ENCODE data around the gene PLCZ1.

PLCZ1 gene

DNA sequence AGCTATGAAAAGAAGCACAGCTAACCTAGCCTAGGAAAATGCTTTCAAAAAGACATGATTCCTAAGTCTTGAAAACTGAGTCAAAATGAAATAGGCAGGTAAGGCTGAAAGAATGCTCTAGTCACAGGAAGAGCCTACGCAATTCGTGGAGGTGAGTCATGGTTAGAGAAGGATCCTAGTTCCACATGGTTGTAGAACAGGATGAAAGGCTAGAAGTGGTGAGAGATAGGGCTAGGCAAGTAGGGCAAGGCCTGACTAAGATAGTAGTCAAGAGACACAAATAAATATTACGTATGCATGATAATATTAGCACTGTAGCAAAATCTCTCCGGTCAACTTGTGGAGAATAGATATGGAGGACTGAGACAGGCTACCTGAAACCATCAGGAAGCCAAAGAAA, 47.2 kb downstream of the PLCZ1 start:
- H3K36me3 ChIP-seq, result no peaks in the 10 kb centered on the region
- TF ChIP-seq, protein P1, sequence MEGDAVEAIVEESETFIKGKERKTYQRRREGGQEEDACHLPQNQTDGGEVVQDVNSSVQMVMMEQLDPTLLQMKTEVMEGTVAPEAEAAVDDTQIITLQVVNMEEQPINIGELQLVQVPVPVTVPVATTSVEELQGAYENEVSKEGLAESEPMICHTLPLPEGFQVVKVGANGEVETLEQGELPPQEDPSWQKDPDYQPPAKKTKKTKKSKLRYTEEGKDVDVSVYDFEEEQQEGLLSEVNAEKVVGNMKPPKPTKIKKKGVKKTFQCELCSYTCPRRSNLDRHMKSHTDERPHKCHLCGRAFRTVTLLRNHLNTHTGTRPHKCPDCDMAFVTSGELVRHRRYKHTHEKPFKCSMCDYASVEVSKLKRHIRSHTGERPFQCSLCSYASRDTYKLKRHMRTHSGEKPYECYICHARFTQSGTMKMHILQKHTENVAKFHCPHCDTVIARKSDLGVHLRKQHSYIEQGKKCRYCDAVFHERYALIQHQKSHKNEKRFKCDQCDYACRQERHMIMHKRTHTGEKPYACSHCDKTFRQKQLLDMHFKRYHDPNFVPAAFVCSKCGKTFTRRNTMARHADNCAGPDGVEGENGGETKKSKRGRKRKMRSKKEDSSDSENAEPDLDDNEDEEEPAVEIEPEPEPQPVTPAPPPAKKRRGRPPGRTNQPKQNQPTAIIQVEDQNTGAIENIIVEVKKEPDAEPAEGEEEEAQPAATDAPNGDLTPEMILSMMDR (IDR thresholded peaks at IDR 0.05; ENCODE audit: low read depth, low read length), result no peak
- H3K4me3 ChIP-seq (ENCODE audit: low read depth, low read length), result no peak overlapping the region
- no peak for DNase-seq
- no peaks in the 10 kb centered on the region for H3K27me3 ChIP-seq (ENCODE audit: insufficient read depth, low read depth, severe bottlenecking)
- no peaks in the 10 kb centered on the region for H3K9me3 ChIP-seq (ENCODE audit: severe bottlenecking)
- no peak overlapping the region for H3K27ac ChIP-seq

DNA sequence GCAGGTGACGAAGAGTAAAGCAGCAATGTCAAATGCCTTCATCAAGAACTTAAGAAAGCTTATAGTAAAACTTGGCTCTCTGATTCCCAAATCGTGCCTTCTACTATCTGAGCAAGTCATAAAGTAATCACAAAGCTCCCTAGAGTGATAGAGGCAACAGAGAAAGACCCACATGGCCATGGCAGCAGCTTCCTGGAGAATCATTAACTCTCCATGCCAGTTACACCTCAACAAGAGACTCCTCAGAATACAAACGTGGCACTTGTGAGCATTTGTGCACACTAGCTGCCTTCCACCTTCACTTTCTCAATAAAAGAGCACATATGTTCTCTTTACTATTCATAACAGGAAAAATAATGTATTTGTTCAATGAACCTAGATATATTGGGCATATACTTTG, 48.0 kb downstream of the PLCZ1 start:
- no peaks in the 10 kb centered on the region for H3K36me3 ChIP-seq
- H3K27me3 ChIP-seq (ENCODE audit: insufficient read depth, low read depth, severe bottlenecking), result no peaks in the 10 kb centered on the region

DNA sequence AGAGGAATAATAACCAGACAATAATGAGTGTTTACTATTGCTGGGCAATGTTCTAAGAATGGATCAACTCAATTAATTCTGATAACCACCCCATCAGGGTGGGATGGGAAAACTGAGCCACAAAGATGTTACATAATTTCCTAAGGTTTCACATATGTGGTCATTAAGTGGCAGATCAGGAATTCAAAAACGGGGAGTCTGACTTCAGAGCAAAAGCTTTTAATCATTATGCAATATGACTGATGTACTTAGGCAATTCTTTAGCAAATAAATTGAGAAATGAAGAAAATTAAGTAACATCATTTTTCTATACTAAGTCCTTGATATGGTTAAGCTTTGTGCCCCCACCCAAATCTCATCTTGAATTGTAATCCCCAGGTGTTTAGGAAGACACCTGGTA, 53.4 kb downstream of the PLCZ1 start:
- no peak for DNase-seq
- H3K27me3 ChIP-seq (ENCODE audit: insufficient read depth, low read depth, severe bottlenecking), result no peaks in the 10 kb centered on the region
- TF ChIP-seq, protein P1 (IDR thresholded peaks at IDR 0.05; ENCODE audit: low read depth, low read length), result no peak
- no peaks in the 10 kb centered on the region for H3K36me3 ChIP-seq
- no peak overlapping the region for H3K4me3 ChIP-seq (ENCODE audit: low read depth, low read length)
- no peaks in the 10 kb centered on the region for H3K9me3 ChIP-seq (ENCODE audit: severe bottlenecking)
- H3K27ac ChIP-seq, result no peak overlapping the region

More for the DNA sequence above, 48.0 kb downstream of the PLCZ1 start:
- no peak overlapping the region for H3K4me3 ChIP-seq (ENCODE audit: low read depth, low read length)
- no peak for DNase-seq
- H3K9me3 ChIP-seq (ENCODE audit: severe bottlenecking), result no peaks in the 10 kb centered on the region
- TF ChIP-seq, protein P1 (IDR thresholded peaks at IDR 0.05; ENCODE audit: low read depth, low read length), result no peak
- H3K27ac ChIP-seq, result no peak overlapping the region

DNA sequence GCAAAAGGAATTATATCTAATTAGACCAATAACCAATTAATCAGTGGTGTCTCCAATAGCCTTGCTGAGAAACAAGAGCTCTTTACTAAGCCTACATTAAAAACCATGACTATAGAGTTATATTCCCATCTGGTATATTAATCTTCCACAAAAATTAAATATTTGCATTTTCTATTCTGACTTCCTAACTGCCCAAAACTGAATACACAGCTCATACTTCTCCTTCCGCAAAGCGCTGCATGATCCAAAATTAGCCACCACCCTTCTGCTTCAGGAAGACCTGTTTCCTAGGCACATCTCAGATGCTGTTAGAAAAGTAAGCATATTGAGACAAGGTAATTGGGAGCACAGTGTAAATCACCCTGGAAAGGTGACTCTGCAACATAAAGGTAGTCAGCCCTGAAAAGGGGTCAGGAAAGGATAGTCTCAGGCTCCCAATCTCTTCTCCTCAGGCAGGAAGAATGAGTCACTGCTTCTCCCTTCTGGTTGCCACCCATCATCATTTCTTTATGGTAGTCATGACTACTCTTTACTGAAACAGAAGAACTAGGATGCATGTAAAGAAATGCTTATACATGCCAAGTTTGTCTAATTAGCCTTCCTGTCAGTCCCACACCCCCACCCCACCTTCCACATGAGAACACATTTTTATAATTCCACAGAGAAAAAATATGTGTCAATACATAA, 54.3 kb downstream of the PLCZ1 start:
- H3K36me3 ChIP-seq, result no peaks in the 10 kb centered on the region
- TF ChIP-seq, protein P1 (IDR thresholded peaks at IDR 0.05; ENCODE audit: low read depth, low read length), result no peak
- H3K27ac ChIP-seq, result no peak overlapping the region
- H3K27me3 ChIP-seq (ENCODE audit: insufficient read depth, low read depth, severe bottlenecking), result no peaks in the 10 kb centered on the region
- DNase-seq, result no peak
- no peaks in the 10 kb centered on the region for H3K9me3 ChIP-seq (ENCODE audit: severe bottlenecking)
- H3K4me3 ChIP-seq (ENCODE audit: low read depth, low read length), result no peak overlapping the region

DNA sequence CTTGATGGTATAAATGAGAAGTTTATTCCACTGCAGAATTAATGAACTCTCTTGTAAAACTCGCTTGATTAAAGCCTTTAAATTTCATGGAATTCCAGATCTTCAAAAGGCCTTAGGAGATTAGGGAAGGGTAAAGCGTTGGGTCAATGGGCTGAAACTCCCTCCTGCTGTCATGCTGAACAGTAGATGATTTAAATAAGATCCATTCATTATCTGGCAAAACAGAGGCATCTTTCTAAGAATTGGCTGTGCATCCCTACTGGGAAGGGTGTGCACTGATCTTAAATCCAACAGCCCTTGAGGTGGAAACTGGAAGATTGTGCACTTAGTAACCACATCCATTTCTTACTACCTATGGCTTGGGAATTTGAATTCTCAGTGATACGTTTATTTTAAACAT, 56.0 kb downstream of the PLCZ1 start:
- TF ChIP-seq, protein P1 (IDR thresholded peaks at IDR 0.05; ENCODE audit: low read depth, low read length), result no peak
- DNase-seq, result no peak
- no peak overlapping the region for H3K4me3 ChIP-seq (ENCODE audit: low read depth, low read length)

More for the DNA sequence above, 56.0 kb downstream of the PLCZ1 start:
- Histone ChIP-seq H3K27ac (no peak overlapping the region), H3K36me3 (no peaks in the 10 kb centered on the region), H3K27me3 (ENCODE audit: insufficient read depth, low read depth, severe bottlenecking) (no peaks in the 10 kb centered on the region), H3K9me3 (ENCODE audit: severe bottlenecking) (no peaks in the 10 kb centered on the region)
